ENCODE results near the gene TRIM27. TPM values are rescaled to one million over a fixed set of nuclear protein-coding genes. Genes with fewer than 3 reads are reported as not detected.
"Not testable (repeated sequence)": the region's sequence is repeated elsewhere in the genome, so short reads cannot be mapped to it uniquely, and the experiment has no call there.

TRIM27 gene, protein sequence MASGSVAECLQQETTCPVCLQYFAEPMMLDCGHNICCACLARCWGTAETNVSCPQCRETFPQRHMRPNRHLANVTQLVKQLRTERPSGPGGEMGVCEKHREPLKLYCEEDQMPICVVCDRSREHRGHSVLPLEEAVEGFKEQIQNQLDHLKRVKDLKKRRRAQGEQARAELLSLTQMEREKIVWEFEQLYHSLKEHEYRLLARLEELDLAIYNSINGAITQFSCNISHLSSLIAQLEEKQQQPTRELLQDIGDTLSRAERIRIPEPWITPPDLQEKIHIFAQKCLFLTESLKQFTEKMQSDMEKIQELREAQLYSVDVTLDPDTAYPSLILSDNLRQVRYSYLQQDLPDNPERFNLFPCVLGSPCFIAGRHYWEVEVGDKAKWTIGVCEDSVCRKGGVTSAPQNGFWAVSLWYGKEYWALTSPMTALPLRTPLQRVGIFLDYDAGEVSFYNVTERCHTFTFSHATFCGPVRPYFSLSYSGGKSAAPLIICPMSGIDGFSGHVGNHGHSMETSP
- 58.4 TPM for total RNA-seq

DNA sequence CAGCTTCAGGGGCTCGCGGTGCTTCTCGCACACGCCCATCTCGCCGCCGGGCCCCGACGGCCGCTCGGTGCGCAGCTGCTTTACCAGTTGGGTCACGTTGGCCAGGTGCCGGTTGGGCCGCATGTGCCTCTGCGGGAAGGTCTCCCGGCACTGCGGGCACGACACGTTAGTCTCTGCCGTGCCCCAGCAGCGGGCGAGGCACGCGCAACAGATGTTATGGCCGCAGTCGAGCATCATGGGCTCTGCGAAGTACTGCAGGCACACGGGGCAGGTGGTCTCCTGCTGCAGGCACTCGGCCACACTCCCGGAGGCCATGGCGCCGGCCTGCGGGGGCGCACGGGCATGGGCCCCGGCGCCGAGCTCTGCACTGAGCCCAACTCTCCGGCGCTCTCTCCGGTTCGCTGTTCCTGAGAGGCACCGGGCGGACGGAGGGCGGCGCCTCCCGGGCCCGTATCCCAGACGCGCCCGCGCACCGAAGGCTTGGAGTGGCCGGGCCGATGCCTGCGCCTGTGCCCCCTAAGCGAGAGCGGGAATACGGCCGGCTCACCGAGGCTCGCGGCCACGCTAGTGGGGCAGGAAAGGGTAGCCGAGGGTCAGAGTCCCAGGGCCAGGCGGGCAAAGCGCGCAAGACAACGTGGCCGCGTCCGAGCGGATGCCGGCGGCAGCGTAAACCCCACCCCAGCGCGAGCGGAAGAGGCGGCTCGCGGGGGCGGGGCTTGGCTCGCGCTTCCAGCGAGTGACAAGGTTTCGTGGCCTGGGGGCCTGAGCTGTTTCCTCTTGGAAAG, at the start of gene TRIM27:
TRIM27 (minus strand) TSS at position 668 of the 785 bp plus-strand sequence; CDS start at position 315, 353 bp downstream.
- peak within 1 kb of the TSS; percentile 54 to 79 for H3K4me3 ChIP-seq
- intact Hi-C loops (cut with DNase I) = no loop called here
- TF ChIP-seq, protein P1, sequence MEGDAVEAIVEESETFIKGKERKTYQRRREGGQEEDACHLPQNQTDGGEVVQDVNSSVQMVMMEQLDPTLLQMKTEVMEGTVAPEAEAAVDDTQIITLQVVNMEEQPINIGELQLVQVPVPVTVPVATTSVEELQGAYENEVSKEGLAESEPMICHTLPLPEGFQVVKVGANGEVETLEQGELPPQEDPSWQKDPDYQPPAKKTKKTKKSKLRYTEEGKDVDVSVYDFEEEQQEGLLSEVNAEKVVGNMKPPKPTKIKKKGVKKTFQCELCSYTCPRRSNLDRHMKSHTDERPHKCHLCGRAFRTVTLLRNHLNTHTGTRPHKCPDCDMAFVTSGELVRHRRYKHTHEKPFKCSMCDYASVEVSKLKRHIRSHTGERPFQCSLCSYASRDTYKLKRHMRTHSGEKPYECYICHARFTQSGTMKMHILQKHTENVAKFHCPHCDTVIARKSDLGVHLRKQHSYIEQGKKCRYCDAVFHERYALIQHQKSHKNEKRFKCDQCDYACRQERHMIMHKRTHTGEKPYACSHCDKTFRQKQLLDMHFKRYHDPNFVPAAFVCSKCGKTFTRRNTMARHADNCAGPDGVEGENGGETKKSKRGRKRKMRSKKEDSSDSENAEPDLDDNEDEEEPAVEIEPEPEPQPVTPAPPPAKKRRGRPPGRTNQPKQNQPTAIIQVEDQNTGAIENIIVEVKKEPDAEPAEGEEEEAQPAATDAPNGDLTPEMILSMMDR (IDR thresholded peaks at IDR 0.05) = no peak
- TF ChIP-seq POLR2AphosphoS5 (IDR thresholded peaks at IDR 0.05; ENCODE audit: insufficient read depth in 1 of 2, low read depth in 1 of 2) (peak; percentile 74 to 98), POLR2A (IDR thresholded peaks at IDR 0.05) (peak in 1 of 2 donors; percentile 87)
- no peaks in the 10 kb centered on the region for H3K9me3 ChIP-seq
- H3K4me1 ChIP-seq = peaks cover 41% of the 10 kb centered on the region
- H3K36me3 ChIP-seq = peaks cover 0 to 19% of the 10 kb centered on the region in 2 donors
- H3K27me3 ChIP-seq = no peaks in the 10 kb centered on the region
- peak within 1 kb of the TSS; percentile 87 for H3K27ac ChIP-seq
- peak in 1 of 2 donors; percentile 89 for DNase-seq (ENCODE audit: extremely low spot score in 2 of 2)

DNA sequence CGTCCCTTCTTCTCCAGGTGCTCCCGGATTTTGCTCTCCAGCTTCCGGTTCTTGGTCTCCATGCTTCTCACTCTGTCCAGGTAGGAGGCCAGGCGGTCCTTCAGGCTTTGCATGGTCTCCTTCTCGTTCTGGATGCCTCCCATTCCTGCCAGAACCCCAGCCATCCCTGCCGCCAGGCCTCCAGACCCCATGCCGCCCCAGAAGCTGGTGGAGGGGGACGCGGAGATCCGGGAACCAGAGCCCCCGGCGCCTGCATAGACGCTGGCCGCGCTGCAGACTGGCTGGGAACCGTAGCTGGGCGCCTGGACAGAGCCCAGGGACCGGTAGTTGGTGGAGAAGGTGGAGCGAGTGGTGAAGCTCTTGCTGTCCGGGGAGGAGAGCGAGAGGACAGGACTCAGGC, 46.3 kb upstream of the TRIM27 start:
- H3K4me3 ChIP-seq; H3K27ac ChIP-seq; DNase-seq (ENCODE audit: extremely low spot score in 2 of 2); H3K36me3 ChIP-seq; H3K27me3 ChIP-seq; intact Hi-C loops (cut with DNase I); H3K9me3 ChIP-seq; H3K4me1 ChIP-seq: not testable (repeated sequence)

DNA sequence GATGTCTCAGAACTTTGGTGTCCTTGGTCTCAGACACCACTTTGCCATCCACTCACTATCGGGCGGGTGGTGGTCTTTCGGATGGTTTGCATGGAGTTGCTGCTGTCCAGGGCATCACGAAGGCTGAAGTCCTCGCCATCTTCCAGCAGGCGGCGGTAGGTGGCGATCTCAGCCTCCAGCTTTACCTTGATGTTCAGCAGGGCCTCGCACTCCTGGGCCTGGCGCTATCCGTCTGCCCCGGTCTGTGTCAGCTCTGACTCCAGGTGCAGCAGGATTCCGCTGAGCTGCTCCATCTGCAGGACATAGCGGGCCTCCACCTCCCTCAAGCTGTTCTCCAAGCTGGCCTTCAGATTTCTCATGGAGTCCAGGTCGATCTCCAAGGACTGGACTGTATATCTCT, 45.3 kb upstream of the TRIM27 start:
- H3K4me1 ChIP-seq = no peaks in the 10 kb centered on the region
- no peaks in the 10 kb centered on the region for H3K9me3 ChIP-seq
- TF ChIP-seq, protein P1 (IDR thresholded peaks at IDR 0.05) = no peak
- no peak for TF ChIP-seq POLR2A (IDR thresholded peaks at IDR 0.05)
- TF ChIP-seq POLR2AphosphoS5 (IDR thresholded peaks at IDR 0.05; ENCODE audit: insufficient read depth in 1 of 2, low read depth in 1 of 2) = no peak
- intact Hi-C loops (cut with DNase I) = no loop called here
- H3K27ac ChIP-seq = no peak overlapping the region
- no peak overlapping the region for H3K4me3 ChIP-seq
- H3K36me3 ChIP-seq = no peaks in the 10 kb centered on the region
- DNase-seq (ENCODE audit: extremely low spot score in 2 of 2) = no peak
- no peaks in the 10 kb centered on the region for H3K27me3 ChIP-seq

DNA sequence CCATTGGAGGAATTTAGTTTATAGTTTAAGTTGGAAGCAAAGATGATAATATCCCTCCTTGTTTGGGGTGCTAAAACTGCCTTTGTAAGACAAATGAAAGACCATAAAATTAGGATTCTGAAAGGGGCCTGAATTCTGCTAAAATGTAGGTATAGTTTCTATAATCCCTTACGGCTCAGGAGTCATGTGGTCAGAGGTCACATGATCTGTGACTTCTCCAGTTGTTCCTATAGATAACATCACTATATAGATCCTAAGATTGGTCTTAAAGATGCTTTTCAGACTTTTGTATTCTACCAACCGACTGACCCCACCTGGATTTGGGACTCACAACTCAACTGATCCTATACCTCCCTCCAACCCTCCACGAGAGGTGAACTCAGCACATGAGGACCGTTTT, 44.7 kb upstream of the TRIM27 start:
- no peak for DNase-seq (ENCODE audit: extremely low spot score in 2 of 2)
- Histone ChIP-seq H3K27ac (no peak overlapping the region), H3K9me3 (no peaks in the 10 kb centered on the region), H3K4me1 (no peaks in the 10 kb centered on the region), H3K27me3 (no peaks in the 10 kb centered on the region), H3K36me3 (no peaks in the 10 kb centered on the region), H3K4me3 (no peak overlapping the region)
- intact Hi-C loops (cut with DNase I) = no loop called here
- TF ChIP-seq, protein P1 (IDR thresholded peaks at IDR 0.05) = no peak
- TF ChIP-seq POLR2A (IDR thresholded peaks at IDR 0.05) = no peak
- no peak for TF ChIP-seq POLR2AphosphoS5 (IDR thresholded peaks at IDR 0.05; ENCODE audit: insufficient read depth in 1 of 2, low read depth in 1 of 2)

DNA sequence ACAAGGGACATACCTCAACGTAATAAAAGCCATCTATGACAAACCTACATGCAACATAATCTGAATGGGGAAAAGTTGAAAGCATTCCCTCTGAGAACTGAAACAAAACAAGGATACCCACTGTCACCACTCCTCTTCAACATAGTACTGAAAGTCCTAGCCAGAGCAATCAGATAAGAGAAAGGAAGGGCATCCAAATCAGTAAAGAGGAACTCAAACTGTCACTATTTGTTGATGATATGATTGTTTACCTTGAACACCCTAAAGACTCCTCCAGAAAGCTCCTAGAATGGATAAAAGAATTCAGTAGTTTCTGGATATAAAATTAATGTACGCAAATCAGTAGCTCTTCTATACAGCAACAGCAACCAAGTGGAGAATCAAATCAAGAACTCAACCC, 41.9 kb upstream of the TRIM27 start:
- no peaks in the 10 kb centered on the region for H3K9me3 ChIP-seq
- TF ChIP-seq, protein P1 (IDR thresholded peaks at IDR 0.05) = no peak
- TF ChIP-seq POLR2A (IDR thresholded peaks at IDR 0.05) (no peak), POLR2AphosphoS5 (IDR thresholded peaks at IDR 0.05; ENCODE audit: insufficient read depth in 1 of 2, low read depth in 1 of 2) (no peak)
- H3K4me1 ChIP-seq = no peaks in the 10 kb centered on the region
- intact Hi-C loops (cut with DNase I) = no loop called here
- H3K4me3 ChIP-seq = no peak overlapping the region
- no peak for DNase-seq (ENCODE audit: extremely low spot score in 2 of 2)
- no peaks in the 10 kb centered on the region for H3K27me3 ChIP-seq
- H3K36me3 ChIP-seq = no peaks in the 10 kb centered on the region
- no peak overlapping the region for H3K27ac ChIP-seq
